HL-60 (cell line): ENCODE measurements around the gene DCDC1.

Experiments used
- DNase-seq, 2 experiments: peaks; one replicate each; pipeline ENCODE4 v3.0.0-alpha.2; 2010 to 2020; ENCODE audit warnings: low read depth in 1 of 2, low spot score in 1 of 2
- H3K27ac ChIP-seq: fragments of 250-450 bp; sonication (Bioruptor Pico); replicated peaks from 2 replicates; pipeline ENCODE4 v1.5.1; 2020; ENCODE audit warnings: mild to moderate bottlenecking, moderate library complexity
- H3K27me3 ChIP-seq: fragments of 250-450 bp; sonication (Bioruptor Pico); 2 replicates; pipeline ENCODE4 v1.5.1; 2021; ENCODE audit warnings: mild to moderate bottlenecking, moderate library complexity; ENCODE audit not compliant: insufficient read depth, poor library complexity, severe bottlenecking
- H3K4me3 ChIP-seq: replicated peaks from 2 replicates; pipeline ENCODE4 v1.5.1; 2011; ENCODE audit warnings: mild to moderate bottlenecking, control low read depth, low read length; ENCODE audit not compliant: insufficient read depth
- GABPA ChIP-seq: IDR thresholded peaks from 2 replicates; pipeline ENCODE4 v1.6.1; 2012; ENCODE audit warnings: low read depth
- POLR2AphosphoS5 ChIP-seq: IDR thresholded peaks from 2 replicates; pipeline ENCODE4 v1.6.1; 2012; ENCODE audit warnings: low read depth
- REST ChIP-seq: IDR thresholded peaks from 2 replicates; pipeline ENCODE4 v1.6.1; 2012; ENCODE audit warnings: low read depth; ENCODE audit not compliant: insufficient replicate concordance
- SPI1 ChIP-seq: IDR thresholded peaks from 2 replicates; pipeline ENCODE4 v1.6.1; 2012; ENCODE audit warnings: low read depth, mild to moderate bottlenecking, borderline replicate concordance
- TF ChIP-seq, protein P1 (sequence below): IDR thresholded peaks from one replicate; pipeline ENCODE4 v1.5.1; 2011; ENCODE audit warnings: low read length, control low read depth, inconsistent platforms; ENCODE audit not compliant: insufficient read depth

Gene DCDC1

GRCh38 chr11:30860146-30860545, 509.4 kb downstream of the DCDC1 start:
- no peak overlapping the region for H3K27ac ChIP-seq
- TF ChIP-seq SPI1: no peak
- TF ChIP-seq REST: no peak
- no peak for TF ChIP-seq GABPA
- TF ChIP-seq, protein P1, sequence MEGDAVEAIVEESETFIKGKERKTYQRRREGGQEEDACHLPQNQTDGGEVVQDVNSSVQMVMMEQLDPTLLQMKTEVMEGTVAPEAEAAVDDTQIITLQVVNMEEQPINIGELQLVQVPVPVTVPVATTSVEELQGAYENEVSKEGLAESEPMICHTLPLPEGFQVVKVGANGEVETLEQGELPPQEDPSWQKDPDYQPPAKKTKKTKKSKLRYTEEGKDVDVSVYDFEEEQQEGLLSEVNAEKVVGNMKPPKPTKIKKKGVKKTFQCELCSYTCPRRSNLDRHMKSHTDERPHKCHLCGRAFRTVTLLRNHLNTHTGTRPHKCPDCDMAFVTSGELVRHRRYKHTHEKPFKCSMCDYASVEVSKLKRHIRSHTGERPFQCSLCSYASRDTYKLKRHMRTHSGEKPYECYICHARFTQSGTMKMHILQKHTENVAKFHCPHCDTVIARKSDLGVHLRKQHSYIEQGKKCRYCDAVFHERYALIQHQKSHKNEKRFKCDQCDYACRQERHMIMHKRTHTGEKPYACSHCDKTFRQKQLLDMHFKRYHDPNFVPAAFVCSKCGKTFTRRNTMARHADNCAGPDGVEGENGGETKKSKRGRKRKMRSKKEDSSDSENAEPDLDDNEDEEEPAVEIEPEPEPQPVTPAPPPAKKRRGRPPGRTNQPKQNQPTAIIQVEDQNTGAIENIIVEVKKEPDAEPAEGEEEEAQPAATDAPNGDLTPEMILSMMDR: no peak
- TF ChIP-seq POLR2AphosphoS5: no peak
- DNase-seq: no peak

GRCh38 chr11:30859669-30860068, 509.9 kb downstream of the DCDC1 start:
- TF ChIP-seq GABPA (no peak), POLR2AphosphoS5 (no peak), REST (no peak), SPI1 (no peak)
- TF ChIP-seq, protein P1: no peak
- no peak overlapping the region for H3K27ac ChIP-seq
- H3K4me3 ChIP-seq: no peak overlapping the region
- H3K27me3 ChIP-seq: peaks cover 2% of the 10 kb centered on the region
- DNase-seq: no peak

More at GRCh38 chr11:30860146-30860545, 509.4 kb downstream of the DCDC1 start:
- no peak overlapping the region for H3K4me3 ChIP-seq
- H3K27me3 ChIP-seq: peaks cover 2% of the 10 kb centered on the region

DNA sequence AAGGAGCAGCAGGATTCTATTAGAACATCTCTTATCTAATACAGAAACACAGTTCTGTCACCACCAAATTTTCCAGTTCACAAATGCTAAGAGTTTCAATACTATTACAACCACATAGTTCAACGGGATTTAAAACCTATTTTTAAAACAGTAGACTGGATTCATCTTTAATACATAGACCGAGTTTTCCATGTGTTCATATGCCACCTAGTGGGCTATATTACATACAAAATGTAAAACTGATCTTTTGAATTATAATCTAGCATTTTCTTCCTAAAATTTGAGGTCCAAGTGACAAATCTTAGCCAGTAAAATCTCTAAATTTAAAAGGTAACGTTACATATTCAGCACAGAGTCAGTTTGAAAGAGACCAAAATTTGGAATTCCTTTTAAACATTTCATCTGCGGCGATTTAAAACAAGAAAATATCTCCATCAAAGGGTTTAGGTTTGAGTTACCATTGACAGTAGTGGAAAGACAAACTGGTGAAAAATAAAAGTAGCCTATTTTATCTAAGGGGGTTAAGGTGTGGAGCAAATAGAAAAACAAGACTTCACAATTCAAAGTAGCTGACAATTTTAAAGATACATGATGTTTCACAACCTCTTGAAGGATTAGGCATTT, 514.0 kb downstream of the DCDC1 start:
- TF ChIP-seq GABPA (no peak), REST (no peak), SPI1 (no peak)
- Histone ChIP-seq H3K27ac (no peak overlapping the region), H3K4me3 (no peak overlapping the region), H3K27me3 (peaks cover 2% of the 10 kb centered on the region)
- no peak for DNase-seq
